ENCODE results near the gene CELA2A. TPM values are rescaled to one million over a fixed set of nuclear protein-coding genes. Genes with fewer than 3 reads are reported as not detected.

CELA2A gene
- total and polyA plus RNA-seq, 2 donors (not counting 3 experiments of a cell fraction or from before 2014, with no cell fraction given): not detected

DNA sequence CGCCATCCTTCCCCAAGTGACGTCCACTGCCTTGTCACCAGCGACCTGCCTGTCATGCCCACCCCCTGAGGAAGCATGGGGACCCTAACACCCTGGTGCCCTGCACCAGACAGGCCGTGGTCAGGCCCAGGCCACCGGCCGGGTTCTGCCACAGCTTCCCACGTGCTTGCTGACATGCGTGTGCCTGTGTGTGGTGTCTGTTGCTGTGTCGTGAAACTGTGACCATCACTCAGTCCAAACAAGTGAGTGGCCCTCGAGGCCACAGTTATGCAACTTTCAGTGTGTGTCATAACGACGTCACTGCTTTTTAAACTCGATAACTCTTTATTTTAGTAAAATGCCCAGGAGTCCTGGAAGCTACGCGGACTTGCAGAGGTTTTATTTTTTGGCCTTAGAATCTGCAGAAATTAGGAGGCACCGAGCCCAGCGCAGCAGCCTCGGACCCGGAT is 26.8 kb upstream of the CELA2A start:
- intact Hi-C loops (cut with micrococcal nuclease) (loop anchor here (5.0 kb wide), 1 partner anchor 302 kb away; no protein-coding TSS in a partner anchor), dilution Hi-C loops (cut with MboI; ENCODE audit: extremely low pct_ligation_motif_present, low sequenced_read_pairs) (no loop called here)
- Histone ChIP-seq H3K4me1 (ENCODE audit: control insufficient read depth, extremely low read depth, insufficient read depth, low read length) (no peaks in the 10 kb centered on the region), H3K4me2 (ENCODE audit: insufficient read depth, low read length) (no peak overlapping the region), H2AFZ (ENCODE audit: low read depth, low read length) (no peak overlapping the region), H3K9me3 (replicated peaks; ENCODE audit: control insufficient read depth, insufficient read depth, low read length) (no peaks in the 10 kb centered on the region), H3K27ac (ENCODE audit: insufficient read depth, low read depth, low read length) (no peak overlapping the region), H3K27me3 (ENCODE audit: control insufficient read depth in 2 of 2, insufficient read depth in 2 of 2, low read length in 2 of 2) (no peaks in the 10 kb centered on the region), H3K36me3 (ENCODE audit: control insufficient read depth in 2 of 2, extremely low read depth in 1 of 2, insufficient read depth in 2 of 2, low read length in 2 of 2) (peaks cover 9 to 18% of the 10 kb centered on the region in 2 experiments), H3K9ac (replicated peaks; ENCODE audit: extremely low read depth, insufficient read depth, low read length) (no peak overlapping the region), H3K79me2 (ENCODE audit: control insufficient read depth, insufficient read depth, low read length) (peaks cover 6% of the 10 kb centered on the region), H3K4me3 (replicated peaks in 1 of 3; ENCODE audit: insufficient read depth in 1 of 3, low read depth in 1 of 3, low read length in 3 of 3) (no peak overlapping the region), H3K9me1 (replicated peaks; ENCODE audit: control insufficient read depth, extremely low read depth, insufficient read depth, low read length) (no peaks in the 10 kb centered on the region), H4K20me1 (replicated peaks; ENCODE audit: control insufficient read depth, extremely low read depth, insufficient read depth, low read length) (no peaks in the 10 kb centered on the region)
- CTCF ChIA-PET: interaction anchor here (0.7 to 13.1 kb wide), 7 partner anchors 8 to 301 kb away, joined by 3 to 332 read pairs (median 21); no protein-coding TSS in a partner anchor
- POLR2A ChIA-PET: no interaction called here
- no peak for DNase-seq (ENCODE audit: low read depth, low spot score)
- TF ChIP-seq EZH2 (IDR thresholded peaks at IDR 0.05; ENCODE audit: borderline replicate concordance, low read depth, low read length, severe bottlenecking) (no peak), POLR2AphosphoS5 (IDR thresholded peaks at IDR 0.05; ENCODE audit: insufficient read depth, low read depth, low read length) (no peak), POLR2A (IDR thresholded peaks at IDR 0.05; ENCODE audit: low read depth, low read length) (no peak), JUN (IDR thresholded peaks at IDR 0.05; ENCODE audit: borderline replicate concordance, insufficient read depth, insufficient read length, low read depth) (no peak), FOS (IDR thresholded peaks at IDR 0.05; ENCODE audit: borderline replicate concordance, insufficient read depth, low read length) (no peak), MYC (IDR thresholded peaks at IDR 0.05; ENCODE audit: low read depth, low read length) (no peak), GATA2 (IDR thresholded peaks at IDR 0.05; ENCODE audit: insufficient read depth, insufficient read length, low read depth, low read length) (no peak)
- TF ChIP-seq, protein P1, sequence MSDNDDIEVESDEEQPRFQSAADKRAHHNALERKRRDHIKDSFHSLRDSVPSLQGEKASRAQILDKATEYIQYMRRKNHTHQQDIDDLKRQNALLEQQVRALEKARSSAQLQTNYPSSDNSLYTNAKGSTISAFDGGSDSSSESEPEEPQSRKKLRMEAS (IDR thresholded peaks at IDR 0.05; ENCODE audit: insufficient read depth, insufficient read length): no peak
- TF ChIP-seq, protein P2, sequence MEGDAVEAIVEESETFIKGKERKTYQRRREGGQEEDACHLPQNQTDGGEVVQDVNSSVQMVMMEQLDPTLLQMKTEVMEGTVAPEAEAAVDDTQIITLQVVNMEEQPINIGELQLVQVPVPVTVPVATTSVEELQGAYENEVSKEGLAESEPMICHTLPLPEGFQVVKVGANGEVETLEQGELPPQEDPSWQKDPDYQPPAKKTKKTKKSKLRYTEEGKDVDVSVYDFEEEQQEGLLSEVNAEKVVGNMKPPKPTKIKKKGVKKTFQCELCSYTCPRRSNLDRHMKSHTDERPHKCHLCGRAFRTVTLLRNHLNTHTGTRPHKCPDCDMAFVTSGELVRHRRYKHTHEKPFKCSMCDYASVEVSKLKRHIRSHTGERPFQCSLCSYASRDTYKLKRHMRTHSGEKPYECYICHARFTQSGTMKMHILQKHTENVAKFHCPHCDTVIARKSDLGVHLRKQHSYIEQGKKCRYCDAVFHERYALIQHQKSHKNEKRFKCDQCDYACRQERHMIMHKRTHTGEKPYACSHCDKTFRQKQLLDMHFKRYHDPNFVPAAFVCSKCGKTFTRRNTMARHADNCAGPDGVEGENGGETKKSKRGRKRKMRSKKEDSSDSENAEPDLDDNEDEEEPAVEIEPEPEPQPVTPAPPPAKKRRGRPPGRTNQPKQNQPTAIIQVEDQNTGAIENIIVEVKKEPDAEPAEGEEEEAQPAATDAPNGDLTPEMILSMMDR (IDR thresholded peaks at IDR 0.05; ENCODE audit: extremely low read depth in 1 of 2, insufficient read depth in 1 of 2, low read depth in 1 of 2, low read length in 2 of 2): no peak
- no peak for FAIRE-seq
- BruUV-seq (replicated peaks): TSS peak; percentile 10

Data from endothelial cell of umbilical vein (primary cell).